ENCODE data around the gene CRKL.

DNA sequence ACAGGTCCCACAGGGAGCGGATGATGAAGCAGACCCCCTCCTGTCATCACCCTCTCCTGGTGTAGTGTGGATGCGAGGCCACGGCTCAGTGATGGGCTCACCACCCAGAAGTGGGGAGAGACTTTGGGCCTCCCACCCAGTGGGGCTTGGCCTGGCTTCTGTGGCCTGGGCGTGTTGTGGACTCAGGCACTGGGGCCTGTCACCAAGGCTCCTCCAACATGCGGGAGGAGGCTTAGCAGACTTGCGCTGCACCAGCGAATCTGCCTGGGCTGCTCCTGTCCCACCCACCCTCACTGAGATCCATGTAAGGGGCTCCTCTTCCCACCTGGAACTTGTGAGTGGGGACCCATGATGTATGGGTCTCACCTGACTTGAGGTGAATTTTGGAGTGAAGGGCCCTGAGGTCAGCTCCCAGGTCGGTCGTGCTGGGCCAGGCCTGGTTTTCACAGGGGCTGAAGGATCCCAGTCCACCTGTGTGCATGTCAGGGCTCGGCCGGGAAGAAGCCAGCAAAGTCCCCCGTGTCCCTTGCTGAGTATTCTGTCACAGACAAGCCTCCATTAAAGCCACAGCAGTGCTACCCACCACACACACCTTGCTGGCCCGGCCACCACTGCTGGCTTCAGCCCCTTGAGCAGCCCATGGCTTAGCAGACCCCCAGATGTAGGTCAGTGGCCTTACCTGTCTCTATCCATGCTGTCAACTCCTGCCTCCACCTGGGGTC, 80.5 kb downstream of the CRKL start:
- TF ChIP-seq POLR2A (IDR thresholded peaks at IDR 0.05) = no peak
- TF ChIP-seq, protein P1, sequence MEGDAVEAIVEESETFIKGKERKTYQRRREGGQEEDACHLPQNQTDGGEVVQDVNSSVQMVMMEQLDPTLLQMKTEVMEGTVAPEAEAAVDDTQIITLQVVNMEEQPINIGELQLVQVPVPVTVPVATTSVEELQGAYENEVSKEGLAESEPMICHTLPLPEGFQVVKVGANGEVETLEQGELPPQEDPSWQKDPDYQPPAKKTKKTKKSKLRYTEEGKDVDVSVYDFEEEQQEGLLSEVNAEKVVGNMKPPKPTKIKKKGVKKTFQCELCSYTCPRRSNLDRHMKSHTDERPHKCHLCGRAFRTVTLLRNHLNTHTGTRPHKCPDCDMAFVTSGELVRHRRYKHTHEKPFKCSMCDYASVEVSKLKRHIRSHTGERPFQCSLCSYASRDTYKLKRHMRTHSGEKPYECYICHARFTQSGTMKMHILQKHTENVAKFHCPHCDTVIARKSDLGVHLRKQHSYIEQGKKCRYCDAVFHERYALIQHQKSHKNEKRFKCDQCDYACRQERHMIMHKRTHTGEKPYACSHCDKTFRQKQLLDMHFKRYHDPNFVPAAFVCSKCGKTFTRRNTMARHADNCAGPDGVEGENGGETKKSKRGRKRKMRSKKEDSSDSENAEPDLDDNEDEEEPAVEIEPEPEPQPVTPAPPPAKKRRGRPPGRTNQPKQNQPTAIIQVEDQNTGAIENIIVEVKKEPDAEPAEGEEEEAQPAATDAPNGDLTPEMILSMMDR (IDR thresholded peaks at IDR 0.05) = no peak

All from testis (tissue), 2 donors.